GM19463 (cell line): Measurements from ENCODE around the gene TSC22D3.
"Not testable (repeated sequence)": the region's sequence is repeated elsewhere in the genome, so short reads cannot be mapped to it uniquely, and the experiment has no call there.

ENCODE experiments used
- ATAC-seq: cut with Tn5 transposase; IDR thresholded peaks from one replicate; pipeline ENCODE4 v1.9.1; 2021; ENCODE audit warnings: mild to moderate bottlenecking, moderate library complexity; ENCODE audit not compliant: unreplicated experiment

Gene TSC22D3

GRCh38 chrX:107712231-107713202 lies 63.1 kb downstream of the TSC22D3 start:
- ATAC-seq: no peak

- ATAC-seq: no peak
Observed at GRCh38 chrX:107711521-107712181, 63.9 kb downstream of the TSC22D3 start.

GRCh38 chrX:107710617-107711391 lies 64.8 kb downstream of the TSC22D3 start:
- ATAC-seq: peak; percentile 78

- ATAC-seq: peak; percentile 45
Observed at GRCh38 chrX:107709266-107709806, 66.3 kb downstream of the TSC22D3 start.

- ATAC-seq: no peak
Observed at GRCh38 chrX:107708762-107709161, 66.8 kb downstream of the TSC22D3 start.

GRCh38 chrX:107707866-107708265 lies 67.7 kb downstream of the TSC22D3 start:
- ATAC-seq: no peak

- no peak for ATAC-seq
Observed at GRCh38 chrX:107706309-107706708, 69.3 kb downstream of the TSC22D3 start.

GRCh38 chrX:107704587-107704986 lies 71.0 kb downstream of the TSC22D3 start:
- no peak for ATAC-seq

- no peak for ATAC-seq
Observed at GRCh38 chrX:107704181-107704580, 71.4 kb downstream of the TSC22D3 start.

- peak; percentile 82 for ATAC-seq
Observed at GRCh38 chrX:107701493-107702121, 74.0 kb downstream of the TSC22D3 start.

- no peak for ATAC-seq
Observed at GRCh38 chrX:107700790-107701189, 74.8 kb downstream of the TSC22D3 start.

- ATAC-seq: no peak
Observed at GRCh38 chrX:107700317-107700774, 75.2 kb downstream of the TSC22D3 start.

GRCh38 chrX:107699616-107700015 lies 76.0 kb downstream of the TSC22D3 start:
- ATAC-seq: no peak

GRCh38 chrX:107691024-107691448 lies 84.6 kb downstream of the TSC22D3 start:
- ATAC-seq: no peak

GRCh38 chrX:107687445-107687844 lies 88.1 kb downstream of the TSC22D3 start:
- ATAC-seq: no peak

GRCh38 chrX:107686792-107687191 lies 88.8 kb downstream of the TSC22D3 start:
- ATAC-seq: peak; percentile 38

- ATAC-seq: no peak
Observed at GRCh38 chrX:107686026-107686425, 89.6 kb downstream of the TSC22D3 start.

GRCh38 chrX:107685586-107685985 lies 90.0 kb downstream of the TSC22D3 start:
- ATAC-seq: not testable (repeated sequence)

- peak; percentile 88 for ATAC-seq
Observed at GRCh38 chrX:107684956-107685385, 90.6 kb downstream of the TSC22D3 start.

- no peak for ATAC-seq
Observed at GRCh38 chrX:107683931-107684330, 91.7 kb downstream of the TSC22D3 start.
